ENCODE measurements around the gene INTS12. TPM values are rescaled to one million over a fixed set of nuclear protein-coding genes. Genes with fewer than 3 reads are reported as not detected.

INTS12 gene
- polyA plus RNA-seq, 1 donor (not counting 4 experiments of a cell fraction or from before 2014, with no cell fraction given) = 39.8 TPM

- Histone ChIP-seq H3K79me2 (ENCODE audit: control insufficient read depth, insufficient read depth, low read length) (no peaks in the 10 kb centered on the region), H3K4me3 (ENCODE audit: control insufficient read depth in 2 of 3, extremely low read depth in 1 of 3, insufficient read depth in 2 of 3, low read depth in 1 of 3, low read length in 3 of 3) (no peak overlapping the region), H3K27ac (ENCODE audit: control insufficient read depth, insufficient read depth, low read length) (no peak overlapping the region), H2AFZ (ENCODE audit: control insufficient read depth, low read length) (no peak overlapping the region), H3K9ac (ENCODE audit: control insufficient read depth, extremely low read depth, insufficient read depth, low read length) (no peak overlapping the region), H3K4me2 (ENCODE audit: control insufficient read depth, extremely low read depth, insufficient read depth, low read depth, low read length) (no peak overlapping the region), H3K27me3 (ENCODE audit: control insufficient read depth, extremely low read depth, insufficient read depth, low read length) (no peaks in the 10 kb centered on the region), H3K9me1 (ENCODE audit: control insufficient read depth, extremely low read depth, insufficient read depth, low read length) (no peaks in the 10 kb centered on the region), H3K36me3 (ENCODE audit: control insufficient read depth in 2 of 2, extremely low read depth in 1 of 2, insufficient read depth in 2 of 2, low read length in 2 of 2) (no peaks in the 10 kb centered on the region), H4K20me1 (ENCODE audit: control insufficient read depth, extremely low read depth, insufficient read depth, low read length) (no peaks in the 10 kb centered on the region), H3K4me1 (ENCODE audit: control insufficient read depth, extremely low read depth, insufficient read depth, low read length) (no peaks in the 10 kb centered on the region), H3K9me3 (ENCODE audit: control insufficient read depth, low read depth, low read length) (no peaks in the 10 kb centered on the region)
- DNase-seq (ENCODE audit: low read depth, low spot score) (no peak), FAIRE-seq (no peak)
- dilution Hi-C loops (cut with MboI; ENCODE audit: extremely low pct_ligation_motif_present, low sequenced_read_pairs) = no loop called here
- no peak for TF ChIP-seq CTCF (optimal IDR thresholded peaks at IDR 0.05 in 1 of 3, IDR thresholded peaks at IDR 0.05 in 1 of 3, conservative IDR thresholded peaks at IDR 0.05 in 1 of 3; ENCODE audit: extremely low read depth in 1 of 3, insufficient read depth in 2 of 3, low read length in 3 of 3)
- no peak for TF ChIP-seq EZH2 (IDR thresholded peaks at IDR 0.05; ENCODE audit: low read length)
Observed at GRCh38 chr4:105671301-105671700, 37.2 kb downstream of the INTS12 start.

- Histone ChIP-seq H3K27me3 (ENCODE audit: control insufficient read depth, extremely low read depth, insufficient read depth, low read length) (no peaks in the 10 kb centered on the region), H3K4me2 (ENCODE audit: control insufficient read depth, extremely low read depth, insufficient read depth, low read depth, low read length) (no peak overlapping the region), H3K9ac (ENCODE audit: control insufficient read depth, extremely low read depth, insufficient read depth, low read length) (no peak overlapping the region), H2AFZ (ENCODE audit: control insufficient read depth, low read length) (no peak overlapping the region), H3K4me1 (ENCODE audit: control insufficient read depth, extremely low read depth, insufficient read depth, low read length) (no peaks in the 10 kb centered on the region), H3K9me3 (ENCODE audit: control insufficient read depth, low read depth, low read length) (no peaks in the 10 kb centered on the region), H4K20me1 (ENCODE audit: control insufficient read depth, extremely low read depth, insufficient read depth, low read length) (no peaks in the 10 kb centered on the region), H3K27ac (ENCODE audit: control insufficient read depth, insufficient read depth, low read length) (no peak overlapping the region), H3K36me3 (ENCODE audit: control insufficient read depth in 2 of 2, extremely low read depth in 1 of 2, insufficient read depth in 2 of 2, low read length in 2 of 2) (no peaks in the 10 kb centered on the region), H3K9me1 (ENCODE audit: control insufficient read depth, extremely low read depth, insufficient read depth, low read length) (no peaks in the 10 kb centered on the region), H3K4me3 (ENCODE audit: control insufficient read depth in 2 of 3, extremely low read depth in 1 of 3, insufficient read depth in 2 of 3, low read depth in 1 of 3, low read length in 3 of 3) (no peak overlapping the region), H3K79me2 (ENCODE audit: control insufficient read depth, insufficient read depth, low read length) (no peaks in the 10 kb centered on the region)
- dilution Hi-C loops (cut with MboI; ENCODE audit: extremely low pct_ligation_motif_present, low sequenced_read_pairs) = no loop called here
- TF ChIP-seq CTCF (optimal IDR thresholded peaks at IDR 0.05 in 1 of 3, IDR thresholded peaks at IDR 0.05 in 1 of 3, conservative IDR thresholded peaks at IDR 0.05 in 1 of 3; ENCODE audit: extremely low read depth in 1 of 3, insufficient read depth in 2 of 3, low read length in 3 of 3) = no peak
- TF ChIP-seq EZH2 (IDR thresholded peaks at IDR 0.05; ENCODE audit: low read length) = no peak
- DNase-seq (ENCODE audit: low read depth, low spot score) (no peak), FAIRE-seq (no peak)
Observed at GRCh38 chr4:105670684-105671083, 37.8 kb downstream of the INTS12 start.

Data from keratinocyte (primary cell).